Left ventricle myocardium inferior (tissue), 1 donor: ENCODE results near the gene SCNN1G. TPM values are rescaled to one million over a fixed set of nuclear protein-coding genes. Genes with fewer than 3 reads are reported as not detected.

Experiments used
- DNase-seq: peaks from one replicate; pipeline ENCODE4 v3.0.0-alpha.2; 2020
- H3K27ac ChIP-seq: fragments of 200-600 bp; replicated peaks from 2 replicates; pipeline ENCODE4 v1.8.0; 2021
- H3K27me3 ChIP-seq: fragments of 200-600 bp; 2 replicates; pipeline ENCODE4 v1.8.0; 2021; ENCODE audit warnings: low read depth
- H3K36me3 ChIP-seq: fragments of 200-600 bp; 2 replicates; pipeline ENCODE4 v1.8.0; 2021
- H3K4me1 ChIP-seq: fragments of 200-600 bp; 2 replicates; pipeline ENCODE4 v1.8.0; 2021
- H3K4me3 ChIP-seq: fragments of 200-600 bp; 2 replicates; pipeline ENCODE4 v1.8.0; 2021; ENCODE audit warnings: mild to moderate bottlenecking, moderate library complexity
- H3K9me3 ChIP-seq: fragments of 200-600 bp; replicated peaks from 2 replicates; pipeline ENCODE4 v1.8.0; 2021
- intact Hi-C: fragments of 100-400 bp; cut with micrococcal nuclease; formaldehyde crosslinking; loops from one replicate; pipeline ENCODE4 v1.11.0; 2022
- total RNA-seq: library from RNA; stranded (reverse); fragmentation: NEBNext Ultra II Directional; extraction: Animal tissue kit (Norgen Biotek cat#: 25700); gene quantifications from one replicate; pipeline ENCODE4 v1.2.1, GENCODE V29; 2021
- TF ChIP-seq, protein P1 (sequence below): fragments of 200-600 bp; IDR thresholded peaks from 2 replicates; pipeline ENCODE4 v1.8.0; 2021; ENCODE audit warnings: antibody characterized with exemption, mild to moderate bottlenecking, borderline replicate concordance
- donor health status: DM: no; HTN: yes; CAD: no; lungs with severe emphysema.

The SCNN1G gene
- total RNA-seq, 1 donor from 2014 or later = not detected

DNA sequence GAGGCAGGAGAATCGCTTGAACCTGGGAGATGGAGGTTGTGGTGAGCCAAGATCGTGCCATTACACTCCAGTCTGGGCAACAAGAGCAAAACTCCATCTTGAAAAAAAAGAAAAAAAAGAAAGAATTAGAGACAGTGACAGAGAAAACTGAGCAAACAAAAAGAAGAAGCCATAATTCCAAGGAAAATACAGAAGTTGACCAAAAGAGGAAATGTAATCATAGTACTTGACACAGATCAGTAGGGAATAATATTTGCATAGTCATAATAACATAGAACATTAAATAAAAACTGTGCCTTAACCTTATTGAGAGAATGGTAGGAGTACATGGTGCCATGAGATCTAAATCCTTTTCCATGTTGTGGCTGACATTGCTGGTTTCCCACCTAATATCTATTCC, 18.6 kb upstream of the SCNN1G start:
- DNase-seq = no peak
- peaks cover 9% of the 10 kb centered on the region for H3K9me3 ChIP-seq
- H3K27ac ChIP-seq = no peak overlapping the region
- no peaks in the 10 kb centered on the region for H3K4me1 ChIP-seq
- intact Hi-C loops = no loop called here
- no peaks in the 10 kb centered on the region for H3K36me3 ChIP-seq
- peaks cover 20% of the 10 kb centered on the region for H3K27me3 ChIP-seq
- H3K4me3 ChIP-seq = no peak overlapping the region
- TF ChIP-seq, protein P1, sequence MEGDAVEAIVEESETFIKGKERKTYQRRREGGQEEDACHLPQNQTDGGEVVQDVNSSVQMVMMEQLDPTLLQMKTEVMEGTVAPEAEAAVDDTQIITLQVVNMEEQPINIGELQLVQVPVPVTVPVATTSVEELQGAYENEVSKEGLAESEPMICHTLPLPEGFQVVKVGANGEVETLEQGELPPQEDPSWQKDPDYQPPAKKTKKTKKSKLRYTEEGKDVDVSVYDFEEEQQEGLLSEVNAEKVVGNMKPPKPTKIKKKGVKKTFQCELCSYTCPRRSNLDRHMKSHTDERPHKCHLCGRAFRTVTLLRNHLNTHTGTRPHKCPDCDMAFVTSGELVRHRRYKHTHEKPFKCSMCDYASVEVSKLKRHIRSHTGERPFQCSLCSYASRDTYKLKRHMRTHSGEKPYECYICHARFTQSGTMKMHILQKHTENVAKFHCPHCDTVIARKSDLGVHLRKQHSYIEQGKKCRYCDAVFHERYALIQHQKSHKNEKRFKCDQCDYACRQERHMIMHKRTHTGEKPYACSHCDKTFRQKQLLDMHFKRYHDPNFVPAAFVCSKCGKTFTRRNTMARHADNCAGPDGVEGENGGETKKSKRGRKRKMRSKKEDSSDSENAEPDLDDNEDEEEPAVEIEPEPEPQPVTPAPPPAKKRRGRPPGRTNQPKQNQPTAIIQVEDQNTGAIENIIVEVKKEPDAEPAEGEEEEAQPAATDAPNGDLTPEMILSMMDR = no peak

DNA sequence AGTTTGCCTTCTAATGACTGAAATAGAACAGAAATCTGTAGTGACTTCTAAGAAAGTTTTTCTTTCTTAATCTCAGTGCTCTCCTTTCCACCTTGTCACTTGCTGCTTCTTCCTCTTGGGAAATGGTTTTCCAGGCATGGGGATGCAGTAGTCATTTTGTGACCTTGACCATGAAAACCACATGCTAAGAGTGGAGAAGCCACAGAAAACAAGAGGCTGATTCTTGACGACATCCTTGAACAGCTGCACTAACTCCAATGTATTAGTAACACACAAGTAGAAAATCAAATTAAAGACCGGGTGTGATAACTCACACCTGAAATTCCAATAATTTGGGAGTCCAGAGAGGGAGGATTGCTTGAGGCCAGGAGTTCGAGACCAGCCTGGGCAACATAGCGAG, 17.8 kb upstream of the SCNN1G start:
- H3K27ac ChIP-seq = no peak overlapping the region
- H3K27me3 ChIP-seq = peaks cover 20% of the 10 kb centered on the region
- no peak for DNase-seq
- intact Hi-C loops = no loop called here
- peaks cover 9% of the 10 kb centered on the region for H3K9me3 ChIP-seq
- H3K4me3 ChIP-seq = no peak overlapping the region
- no peaks in the 10 kb centered on the region for H3K4me1 ChIP-seq
- H3K36me3 ChIP-seq = no peaks in the 10 kb centered on the region
- TF ChIP-seq, protein P1 = no peak

DNA sequence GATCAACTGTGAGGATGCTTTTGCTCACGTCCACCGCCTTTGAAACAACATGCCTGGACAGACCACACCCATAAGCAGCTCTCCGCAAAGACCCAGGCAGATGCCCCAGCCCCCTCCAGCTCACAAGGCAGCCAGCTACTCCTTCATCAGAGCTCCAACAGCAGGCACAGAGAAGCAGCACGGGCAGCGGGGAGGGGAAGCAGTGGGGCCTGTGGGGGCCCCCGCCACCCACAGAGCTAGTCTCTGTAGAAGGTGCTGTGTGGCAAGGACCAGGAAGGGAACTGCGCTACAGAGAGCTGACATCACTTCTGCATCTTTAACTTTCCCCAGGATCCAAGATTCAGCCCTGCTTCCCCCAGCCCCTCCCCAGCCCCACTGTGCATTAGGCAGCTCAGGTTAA, 10.0 kb upstream of the SCNN1G start:
- no peaks in the 10 kb centered on the region for H3K9me3 ChIP-seq
- H3K27me3 ChIP-seq = peaks cover 66% of the 10 kb centered on the region
- H3K36me3 ChIP-seq = no peaks in the 10 kb centered on the region
- no peak for DNase-seq
- intact Hi-C loops = no loop called here
- no peak overlapping the region for H3K27ac ChIP-seq
- no peak overlapping the region for H3K4me3 ChIP-seq
- no peaks in the 10 kb centered on the region for H3K4me1 ChIP-seq
- TF ChIP-seq, protein P1 = no peak

DNA sequence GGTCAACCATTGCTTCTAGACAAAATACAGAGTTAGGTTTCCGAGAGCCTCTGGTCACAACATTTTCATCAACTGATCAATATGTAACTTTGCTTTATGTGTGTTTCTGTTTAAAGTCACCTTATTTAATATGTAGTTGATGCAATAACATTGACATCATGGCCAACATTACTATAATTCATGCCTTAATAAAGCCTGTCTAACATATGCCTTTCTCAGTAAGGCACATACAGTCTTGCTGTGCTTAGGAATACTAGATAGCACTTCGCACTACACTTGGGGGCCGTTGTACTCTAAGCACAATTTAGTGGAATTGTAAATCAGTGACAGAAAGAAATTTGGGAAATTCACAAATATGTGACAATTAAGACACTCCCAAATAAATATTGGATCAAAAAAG, 9.6 kb upstream of the SCNN1G start:
- TF ChIP-seq, protein P1 = no peak
- Histone ChIP-seq H3K27ac (no peak overlapping the region), H3K4me1 (no peaks in the 10 kb centered on the region), H3K27me3 (peaks cover 70% of the 10 kb centered on the region), H3K9me3 (no peaks in the 10 kb centered on the region), H3K4me3 (no peak overlapping the region), H3K36me3 (no peaks in the 10 kb centered on the region)
- intact Hi-C loops = no loop called here
- DNase-seq = no peak

DNA sequence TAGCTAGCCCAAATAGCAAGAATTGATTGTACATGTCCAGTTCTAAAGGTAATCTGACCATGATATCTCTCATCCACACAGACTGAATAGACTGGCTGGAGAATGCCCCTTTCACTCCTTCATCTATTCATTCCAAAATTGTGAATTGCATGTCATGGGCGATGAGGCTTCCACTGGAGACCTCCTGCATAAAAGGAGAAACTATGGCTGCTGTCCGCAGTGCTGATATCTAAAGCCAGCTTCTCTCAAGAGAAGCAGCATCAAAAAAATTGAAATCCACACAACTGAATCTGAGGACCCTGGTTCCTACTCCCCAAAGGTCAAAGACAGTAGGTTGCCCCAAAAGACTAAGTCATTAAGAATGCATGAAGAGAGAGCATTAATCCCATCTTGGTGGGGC, 7.9 kb upstream of the SCNN1G start:
- no peaks in the 10 kb centered on the region for H3K4me1 ChIP-seq
- H3K36me3 ChIP-seq = no peaks in the 10 kb centered on the region
- no peak overlapping the region for H3K27ac ChIP-seq
- H3K9me3 ChIP-seq = no peaks in the 10 kb centered on the region
- no peak overlapping the region for H3K4me3 ChIP-seq
- TF ChIP-seq, protein P1 = no peak
- DNase-seq = no peak
- intact Hi-C loops = no loop called here
- peaks cover 85% of the 10 kb centered on the region for H3K27me3 ChIP-seq

DNA sequence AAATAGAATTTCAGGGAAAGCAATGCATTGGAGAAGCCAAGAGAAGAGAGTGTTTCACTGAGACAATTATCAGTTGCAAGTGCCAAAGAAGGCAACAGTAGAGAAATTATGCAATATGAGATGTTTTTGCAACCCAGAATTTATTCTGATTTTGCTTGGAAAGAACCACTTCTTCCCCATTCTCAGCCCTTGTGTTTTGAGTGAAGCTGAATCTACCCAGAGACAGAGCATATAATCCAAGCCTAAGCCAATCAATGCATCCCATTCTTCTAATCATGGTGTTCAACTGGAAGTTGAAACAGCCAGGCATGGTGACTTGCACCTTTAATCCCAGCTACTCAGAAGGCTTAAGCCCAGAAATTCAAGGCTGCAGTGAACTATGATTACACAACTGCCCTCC, 6.9 kb upstream of the SCNN1G start:
- Histone ChIP-seq H3K9me3 (no peaks in the 10 kb centered on the region), H3K36me3 (no peaks in the 10 kb centered on the region), H3K4me3 (no peak overlapping the region), H3K4me1 (no peaks in the 10 kb centered on the region), H3K27ac (no peak overlapping the region), H3K27me3 (peaks cover 87% of the 10 kb centered on the region)
- no peak for DNase-seq
- TF ChIP-seq, protein P1 = no peak
- intact Hi-C loops = no loop called here
